ENCODE measurements around the gene MATN4. TPM values are rescaled to one million over a fixed set of nuclear protein-coding genes. Genes with fewer than 3 reads are reported as not detected.
A peak's percentile ranks its signal among the peaks of the same experiment; 100 is the strongest.

The MATN4 gene
- total and polyA plus RNA-seq, 2 of the 13 experiments (the other 11 are each of a cell fraction or from before 2014, with no cell fraction given), result not detected

GRCh38 chr20:45306431-45306982 is 1.6 kb downstream of the MATN4 start, which contains the start of gene RBPJL (continued):
- TF ChIP-seq ZNF598 (CRISPR knock-in tag; IDR thresholded peaks at IDR 0.05; ENCODE audit: borderline replicate concordance) (peak; percentile 59; the same call in 1 of the 2 replicates), KLF16 (CRISPR knock-in tag; IDR thresholded peaks at IDR 0.05) (no peak), HNRNPLL (IDR thresholded peaks at IDR 0.05; ENCODE audit: low read depth, low read length, poor library complexity, severe bottlenecking) (peak; percentile 54), SMAD9 (CRISPR knock-in tag; IDR thresholded peaks at IDR 0.05) (0 out of 2 replicates have a peak, but pooled peaks have one; percentile 44), GABPA (IDR thresholded peaks at IDR 0.05; ENCODE audit: low read depth, low read length) (no peak), GABPA (CRISPR knock-in tag; IDR thresholded peaks at IDR 0.05; ENCODE audit: low read depth) (no peak), ZNF138 (CRISPR knock-in tag; IDR thresholded peaks at IDR 0.05; ENCODE audit: low read depth) (no peak), ZNF253 (CRISPR knock-in tag; IDR thresholded peaks at IDR 0.05; ENCODE audit: borderline replicate concordance) (0 out of 2 replicates have a peak, but pooled peaks have one; percentile 33), ARID5B (CRISPR knock-in tag; IDR thresholded peaks at IDR 0.05) (0 out of 2 replicates have a peak, but pooled peaks have one; percentile 27), TERF1 (CRISPR knock-in tag; IDR thresholded peaks at IDR 0.05) (no peak; the same call in 1 of the 2 replicates), ZNF350 (CRISPR knock-in tag; IDR thresholded peaks at IDR 0.05; ENCODE audit: borderline replicate concordance, low read depth) (0 out of 2 replicates have a peak, but pooled peaks have one; percentile 23), PLSCR1 (CRISPR knock-in tag; IDR thresholded peaks at IDR 0.05; ENCODE audit: borderline replicate concordance) (no peak), HIVEP1 (CRISPR knock-in tag; IDR thresholded peaks at IDR 0.05) (peak; percentile 51; the same call in 1 of the 2 replicates), MTF2 (CRISPR knock-in tag; IDR thresholded peaks at IDR 0.05; ENCODE audit: borderline replicate concordance) (peak; percentile 78; the same call in 1 of the 2 replicates), FOXO1 (CRISPR knock-in tag; IDR thresholded peaks at IDR 0.05) (0 out of 2 replicates have a peak, but pooled peaks have one; percentile 19), KLF11 (CRISPR knock-in tag; IDR thresholded peaks at IDR 0.05) (no peak), TAF15 (IDR thresholded peaks at IDR 0.05; ENCODE audit: low read depth, low read length, poor library complexity, severe bottlenecking) (peak; percentile 54), CEBPB (IDR thresholded peaks at IDR 0.05; ENCODE audit: borderline replicate concordance, low read depth, low read length) (no peak), MXD3 (CRISPR knock-in tag; IDR thresholded peaks at IDR 0.05) (peak; percentile 36; the same call in 1 of the 2 replicates), CHD4 (IDR thresholded peaks at IDR 0.05; ENCODE audit: borderline replicate concordance, low read length) (no peak), ZNF746 (CRISPR knock-in tag; IDR thresholded peaks at IDR 0.05) (0 out of 2 replicates have a peak, but pooled peaks have one; percentile 23)
